ENCODE results near the gene ATXN8OS.

GRCh38 chr13:70162141-70162540 lies 54.5 kb downstream of the ATXN8OS start:
- TF ChIP-seq, protein P1, sequence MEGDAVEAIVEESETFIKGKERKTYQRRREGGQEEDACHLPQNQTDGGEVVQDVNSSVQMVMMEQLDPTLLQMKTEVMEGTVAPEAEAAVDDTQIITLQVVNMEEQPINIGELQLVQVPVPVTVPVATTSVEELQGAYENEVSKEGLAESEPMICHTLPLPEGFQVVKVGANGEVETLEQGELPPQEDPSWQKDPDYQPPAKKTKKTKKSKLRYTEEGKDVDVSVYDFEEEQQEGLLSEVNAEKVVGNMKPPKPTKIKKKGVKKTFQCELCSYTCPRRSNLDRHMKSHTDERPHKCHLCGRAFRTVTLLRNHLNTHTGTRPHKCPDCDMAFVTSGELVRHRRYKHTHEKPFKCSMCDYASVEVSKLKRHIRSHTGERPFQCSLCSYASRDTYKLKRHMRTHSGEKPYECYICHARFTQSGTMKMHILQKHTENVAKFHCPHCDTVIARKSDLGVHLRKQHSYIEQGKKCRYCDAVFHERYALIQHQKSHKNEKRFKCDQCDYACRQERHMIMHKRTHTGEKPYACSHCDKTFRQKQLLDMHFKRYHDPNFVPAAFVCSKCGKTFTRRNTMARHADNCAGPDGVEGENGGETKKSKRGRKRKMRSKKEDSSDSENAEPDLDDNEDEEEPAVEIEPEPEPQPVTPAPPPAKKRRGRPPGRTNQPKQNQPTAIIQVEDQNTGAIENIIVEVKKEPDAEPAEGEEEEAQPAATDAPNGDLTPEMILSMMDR (IDR thresholded peaks at IDR 0.05): no peak
- no peak for TF ChIP-seq POLR2A (IDR thresholded peaks at IDR 0.05)
